OCI-LY7 (cell line): ENCODE data around the gene LITAFD. TPM values are rescaled to one million over a fixed set of nuclear protein-coding genes. Genes with fewer than 3 reads are reported as not detected.

Experiments
- BruUV-seq: library from RNA; stranded (reverse); fragments of 400-500 nt; replicated peaks from 2 replicates; lab custom pipeline; 2021; lab: Mats Ljungman, UMichigan
- CTCF ChIA-PET: fragments of 300-600 bp; sonication (Branson Sonifier 250); formaldehyde crosslinking; loops from one replicate; lab custom pipeline; 2022; ENCODE audit warnings: antibody characterized with exemption; ENCODE audit not compliant: unreplicated experiment; lab: Charles Lee
- POLR2A ChIA-PET: fragments of 300-600 bp; sonication (Branson Sonifier 250); formaldehyde crosslinking; loops from one replicate; lab custom pipeline; 2022; ENCODE audit warnings: antibody characterized with exemption; lab: Charles Lee
- DNase-seq: peaks from one replicate; pipeline ENCODE4 v3.0.0-alpha.2; 2015; ENCODE audit warnings: low spot score
- H2AFZ ChIP-seq: fragments of 200-600 bp; sonication (generic), shearing (Covaris generic); 2 replicates; pipeline ENCODE4 v1.6.1; 2014; ENCODE audit warnings: mild to moderate bottlenecking, antibody characterized with exemption, low read length, moderate library complexity
- H3K27ac ChIP-seq: fragments of 200-600 bp; sonication (generic); 2 replicates; pipeline ENCODE4 v1.5.1; 2014; ENCODE audit warnings: mixed run types, low read depth, mild to moderate bottlenecking, moderate library complexity, low read length, inconsistent platforms; ENCODE audit not compliant: poor library complexity, severe bottlenecking
- H3K36me3 ChIP-seq: fragments of 200-600 bp; sonication (generic); 2 replicates; pipeline ENCODE4 v1.6.1; 2014; ENCODE audit warnings: mild to moderate bottlenecking, antibody characterized with exemption, low read length, moderate library complexity, mixed read lengths; ENCODE audit not compliant: insufficient read depth
- H3K4me1 ChIP-seq: fragments of 200-600 bp; sonication (generic); 2 replicates; pipeline ENCODE4 v1.5.1; 2014; ENCODE audit warnings: mild to moderate bottlenecking, low read length; ENCODE audit not compliant: insufficient read depth, poor library complexity, severe bottlenecking
- H3K4me2 ChIP-seq: fragments of 200-600 bp; sonication (generic); 2 replicates; pipeline ENCODE4 v1.6.1; 2014; ENCODE audit warnings: mild to moderate bottlenecking, low read length
- H3K4me3 ChIP-seq: fragments of 200-600 bp; sonication (generic); 2 replicates; pipeline ENCODE4 v1.5.1; 2014; ENCODE audit warnings: mild to moderate bottlenecking, low read depth, low read length; ENCODE audit not compliant: poor library complexity, severe bottlenecking
- H3K79me2 ChIP-seq: fragments of 200-600 bp; sonication (generic); 2 replicates; pipeline ENCODE4 v1.6.1; 2016; ENCODE audit warnings: low read depth, mild to moderate bottlenecking, low read length, moderate library complexity, mixed read lengths; ENCODE audit not compliant: insufficient read depth
- H3K9me2 ChIP-seq: fragments of 200-600 bp; sonication (generic); 2 replicates; pipeline ENCODE4 v1.6.1; 2016; ENCODE audit warnings: mild to moderate bottlenecking, low read length, mixed read lengths; ENCODE audit not compliant: insufficient read depth
- H3K9me3 ChIP-seq: fragments of 200-600 bp; sonication (generic); 2 replicates; pipeline ENCODE4 v1.6.1; 2014; ENCODE audit warnings: mild to moderate bottlenecking, mixed run types, low read length, mixed read lengths
- H4K20me1 ChIP-seq: fragments of 200-600 bp; sonication (generic); 2 replicates; pipeline ENCODE4 v1.6.1; 2014; ENCODE audit warnings: mild to moderate bottlenecking, antibody characterized with exemption, low read length, moderate library complexity, mixed read lengths; ENCODE audit not compliant: insufficient read depth
- CTCF ChIP-seq: fragments of 200-600 bp; sonication (generic); conservative IDR thresholded peaks from 2 replicates; pipeline ENCODE4 v1.5.1; 2014; ENCODE audit warnings: mild to moderate bottlenecking, antibody characterized with exemption, low read length, moderate library complexity, mixed read lengths
- EZH2phosphoT487 ChIP-seq: fragments of 200-600 bp; sonication (generic); IDR thresholded peaks from 2 replicates; pipeline ENCODE4 v1.6.1; 2018; ENCODE audit warnings: low read depth, borderline replicate concordance, mild to moderate bottlenecking, mixed run types, antibody characterized with exemption, low read length, moderate library complexity, mixed read lengths
- intact Hi-C: fragments of 100-400 bp; cut with micrococcal nuclease; formaldehyde crosslinking; loops from one replicate; pipeline ENCODE4 v1.10.0; 2022; ENCODE audit not compliant: unreplicated experiment
- total RNA-seq, 2 experiments: library from RNA; depleted of rRNA in 1 of 2; stranded (reverse); fragments of >200 nt in 1 of 2; shearing (Covaris generic) in 1 of 2; gene quantifications; 2 replicates each; pipeline ENCODE4 v1.2.3, GENCODE V29; 2014 to 2022

The LITAFD gene
- total RNA-seq, 2 experiments from 2014 or later = not detected

- ChIA-PET CTCF (no interaction called here), POLR2A (interaction anchor here (0.6 kb wide), 1 partner anchor 8 kb away, joined by 3 read pairs; no protein-coding TSS in a partner anchor)
- DNase-seq = no peak
- peaks cover 61% of the 10 kb centered on the region for H3K4me1 ChIP-seq
- H2AFZ ChIP-seq = no peak overlapping the region
- H3K36me3 ChIP-seq = peaks cover 50% of the 10 kb centered on the region
- BruUV-seq = no TSS peak
- intact Hi-C loops = loop anchor here (5.0 kb wide), 2 partner anchors 71 to 271 kb away; no protein-coding TSS in a partner anchor
- no peaks in the 10 kb centered on the region for H3K9me3 ChIP-seq
- H3K79me2 ChIP-seq = peaks cover 70% of the 10 kb centered on the region
- peak overlapping the region; percentile 92 for H3K4me3 ChIP-seq
- no peak overlapping the region for H3K27ac ChIP-seq
- no peaks in the 10 kb centered on the region for H3K9me2 ChIP-seq
- peak overlapping the region; percentile 80 for H3K4me2 ChIP-seq
- TF ChIP-seq CTCF = no peak
- H4K20me1 ChIP-seq = peaks cover 24% of the 10 kb centered on the region
Observed at GRCh38 chr16:8866118-8866883, 15.8 kb upstream of the LITAFD start.

DNA sequence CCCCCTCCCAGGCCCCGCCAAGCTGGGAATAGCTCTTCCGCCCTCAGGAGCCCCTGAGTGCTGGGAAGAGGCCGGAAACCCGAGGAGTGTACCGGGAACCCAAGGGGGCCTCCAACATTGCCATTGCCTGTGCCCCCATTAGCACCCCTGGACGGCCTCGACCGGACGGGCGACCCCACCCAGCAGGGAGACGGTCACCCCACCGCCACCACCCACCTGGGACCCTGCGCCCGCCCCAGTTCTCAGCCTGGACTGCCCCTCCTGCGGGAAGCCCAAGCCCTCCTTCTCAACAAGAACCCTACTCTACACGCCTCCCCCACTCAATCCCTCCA, 15.3 kb upstream of the LITAFD start:
- TF ChIP-seq CTCF = no peak
- Histone ChIP-seq H4K20me1 (peaks cover 24% of the 10 kb centered on the region), H3K36me3 (peaks cover 46% of the 10 kb centered on the region), H3K79me2 (peaks cover 64% of the 10 kb centered on the region), H3K27ac (peak overlapping the region; percentile 89), H3K9me2 (no peaks in the 10 kb centered on the region), H2AFZ (no peak overlapping the region), H3K4me2 (peak overlapping the region; percentile 80), H3K4me3 (peak overlapping the region; percentile 92), H3K4me1 (peaks cover 62% of the 10 kb centered on the region), H3K9me3 (no peaks in the 10 kb centered on the region)
- BruUV-seq = no TSS peak
- ChIA-PET POLR2A (no interaction called here), CTCF (no interaction called here)
- DNase-seq = no peak
- intact Hi-C loops = loop anchor here (5.0 kb wide), 2 partner anchors 70 to 270 kb away; no protein-coding TSS in a partner anchor

GRCh38 chr16:8867216-8867931, 14.8 kb upstream of the LITAFD start:
- Histone ChIP-seq H3K4me2 (peak overlapping the region; percentile 80), H2AFZ (no peak overlapping the region), H3K4me3 (peak overlapping the region; percentile 92), H4K20me1 (peaks cover 24% of the 10 kb centered on the region), H3K4me1 (peaks cover 63% of the 10 kb centered on the region), H3K9me2 (no peaks in the 10 kb centered on the region), H3K36me3 (peaks cover 42% of the 10 kb centered on the region), H3K9me3 (no peaks in the 10 kb centered on the region), H3K27ac (peak overlapping the region; percentile 89), H3K79me2 (peaks cover 59% of the 10 kb centered on the region)
- DNase-seq = peak; percentile 57
- ChIA-PET POLR2A (no interaction called here), CTCF (interaction anchor here (0.6 kb wide), 1 partner anchor 224 kb away, joined by 5 read pairs; the partner anchor contains the start of gene HAPSTR1)
- intact Hi-C loops = loop anchor here (5.0 kb wide), 2 partner anchors 70 to 270 kb away; no protein-coding TSS in a partner anchor
- no peak for TF ChIP-seq CTCF
- no peak for TF ChIP-seq EZH2phosphoT487
- BruUV-seq = no TSS peak
